ENCODE results near the gene COMMD3. TPM values are rescaled to one million over a fixed set of nuclear protein-coding genes. Genes with fewer than 3 reads are reported as not detected.
"Not testable (repeated sequence)": the region's sequence is repeated elsewhere in the genome, so short reads cannot be mapped to it uniquely, and the experiment has no call there.

COMMD3 gene
- total RNA-seq, 1 donor from 2014 or later: 53.3 TPM

GRCh38 chr10:22349755-22350154 is 33.6 kb downstream of the COMMD3 start:
- ATAC-seq (no peak), DNase-seq (ENCODE audit: low spot score) (no peak)
- intact Hi-C loops (cut with DNase I): no loop called here

- no peak for DNase-seq (ENCODE audit: low spot score)
- intact Hi-C loops (cut with DNase I): no loop called here
Observed at GRCh38 chr10:22351131-22351703, 35.0 kb downstream of the COMMD3 start.

GRCh38 chr10:22356324-22356873 is 40.2 kb downstream of the COMMD3 start:
- no peak for ATAC-seq
- no peak for DNase-seq (ENCODE audit: low spot score)
- intact Hi-C loops (cut with DNase I): no loop called here

More at GRCh38 chr10:22351131-22351703, 35.0 kb downstream of the COMMD3 start:
- no peak for ATAC-seq

- DNase-seq (ENCODE audit: low spot score); intact Hi-C loops (cut with DNase I); ATAC-seq: not testable (repeated sequence)
Observed at GRCh38 chr10:22357770-22358169, 41.6 kb downstream of the COMMD3 start.

GRCh38 chr10:22363305-22363704 is 47.1 kb downstream of the COMMD3 start:
- DNase-seq (ENCODE audit: low spot score): no peak
- intact Hi-C loops (cut with DNase I): no loop called here
- no peak for ATAC-seq

- intact Hi-C loops (cut with DNase I): no loop called here
- DNase-seq (ENCODE audit: low spot score) (no peak), ATAC-seq (no peak)
Observed at GRCh38 chr10:22364407-22365140, 48.4 kb downstream of the COMMD3 start.

GRCh38 chr10:22365233-22365632 is 49.0 kb downstream of the COMMD3 start:
- no peak for DNase-seq (ENCODE audit: low spot score)
- peak; percentile 70 for ATAC-seq
- intact Hi-C loops (cut with DNase I): no loop called here

GRCh38 chr10:22365644-22366434 is 49.7 kb downstream of the COMMD3 start:
- ATAC-seq (no peak), DNase-seq (ENCODE audit: low spot score) (no peak)
- intact Hi-C loops (cut with DNase I): no loop called here

- intact Hi-C loops (cut with DNase I): no loop called here
- DNase-seq (ENCODE audit: low spot score) (no peak), ATAC-seq (no peak)
Observed at GRCh38 chr10:22366435-22366703, 50.2 kb downstream of the COMMD3 start.

- ATAC-seq: no peak
- intact Hi-C loops (cut with DNase I): no loop called here
- no peak for DNase-seq (ENCODE audit: low spot score)
Observed at GRCh38 chr10:22366771-22367170, 50.6 kb downstream of the COMMD3 start.

- no peak for ATAC-seq
- intact Hi-C loops (cut with DNase I): no loop called here
- no peak for DNase-seq (ENCODE audit: low spot score)
Observed at GRCh38 chr10:22367471-22367870, 51.3 kb downstream of the COMMD3 start.

- intact Hi-C loops (cut with DNase I): no loop called here
- ATAC-seq (no peak), DNase-seq (ENCODE audit: low spot score) (no peak)
Observed at GRCh38 chr10:22368402-22368801, 52.2 kb downstream of the COMMD3 start.

GRCh38 chr10:22368981-22369380 is 52.8 kb downstream of the COMMD3 start:
- ATAC-seq (no peak), DNase-seq (ENCODE audit: low spot score) (no peak)
- intact Hi-C loops (cut with DNase I): no loop called here

GRCh38 chr10:22369434-22370072 is 53.4 kb downstream of the COMMD3 start:
- intact Hi-C loops (cut with DNase I): no loop called here
- DNase-seq (ENCODE audit: low spot score) (no peak), ATAC-seq (no peak)

Other genes with a start within 250 kb of the COMMD3 start
- not detected for gene EBLN1, start 98.4 kb upstream of the COMMD3 start, total RNA-seq
- 62.7 TPM for gene BMI1, start 4.7 kb downstream of the COMMD3 start, total RNA-seq
- 0.31 TPM for gene SPAG6, start 29.1 kb downstream of the COMMD3 start, total RNA-seq

Data from sciatic nerve (tissue), 2 donors.